Aorta (tissue), 5 donors: Measurements from ENCODE around the gene DIPK1A. TPM values are rescaled to one million over a fixed set of nuclear protein-coding genes. Genes with fewer than 3 reads are reported as not detected.

Experiments used
- ATAC-seq: fragments of 200-7000 bp; cut with Tn5 transposase; one replicate; pipeline ENCODE4 v1.9.1; 2022; ENCODE audit warnings: moderate library complexity; ENCODE audit not compliant: low FRiP score
- DNase-seq, 2 donors: peaks; one replicate each; pipeline ENCODE4 v3.0.0-alpha.2; 2020
- H3K27ac ChIP-seq, 2 donors: one replicate each; pipeline ENCODE4 v1.5.1; 2013; ENCODE audit warnings: low read length in 2 of 2, mild to moderate bottlenecking in 2 of 2, moderate library complexity in 2 of 2, control low read depth in 1 of 2, inconsistent platforms in 1 of 2, low read depth in 1 of 2
- H3K27me3 ChIP-seq, 2 donors: one replicate each; pipeline ENCODE4 v1.6.1; 2013; ENCODE audit warnings: control low read depth in 1 of 2, low read length in 1 of 2, mild to moderate bottlenecking in 1 of 2, moderate library complexity in 1 of 2; ENCODE audit not compliant: insufficient read depth in 2 of 2, control insufficient read depth in 1 of 2
- H3K36me3 ChIP-seq, 2 donors: one replicate each; pipeline ENCODE4 v1.6.1; 2013; ENCODE audit warnings: control low read depth in 1 of 2, low read length in 1 of 2, mild to moderate bottlenecking in 1 of 2; ENCODE audit not compliant: insufficient read depth in 2 of 2, control insufficient read depth in 1 of 2
- H3K4me1 ChIP-seq, 2 donors: one replicate each; pipeline ENCODE4 v1.6.1; 2013; ENCODE audit warnings: low read length in 2 of 2, control low read depth in 1 of 2, mild to moderate bottlenecking in 1 of 2, moderate library complexity in 1 of 2; ENCODE audit not compliant: insufficient read depth in 2 of 2, control insufficient read depth in 1 of 2
- H3K4me3 ChIP-seq, 2 donors: one replicate each; pipeline ENCODE4 v1.5.1; 2013; ENCODE audit warnings: low read length in 2 of 2, control low read depth in 1 of 2, mild to moderate bottlenecking in 1 of 2
- H3K9me3 ChIP-seq: one replicate; pipeline ENCODE4 v1.6.1; 2013; ENCODE audit warnings: mild to moderate bottlenecking, low read length; ENCODE audit not compliant: control insufficient read depth
- WGBS, 2 donors: extraction: QIAGEN DNeasy Blood & Tissue Kit; methylation state at CpG; one replicate each; pipeline ENCODE4 v1.1.7; 2013; 5-methylcytosine and 5-hydroxymethylcytosine counted together
- intact Hi-C, 2 donors: fragments of 100-400 bp; cut with DNase I; formaldehyde crosslinking; loops; one replicate each; pipeline versions ENCODE4 v1.14.2 to v1.15.0; 2022
- polyA plus RNA-seq, 2 donors: library from polyadenylated mRNA; stranded (reverse); fragments of 200-250 nt; gene quantifications; one replicate each; pipeline ENCODE4 v1.2.3, GENCODE V29; 2013
- total RNA-seq, 2 donors: library from RNA; stranded (reverse); fragmentation: NEBNext Ultra II Directional; extraction: Animal tissue kit (Norgen Biotek cat#: 25700); gene quantifications; one replicate each; pipeline ENCODE4 v1.2.1, GENCODE V29; 2021
- donor health status: healthy with polysubstance abuse.
- donor health status: Bipolar disorder and iron deficiency.
- donor health status: DM: no; HTN: no; CAD: no.
- donor health status: DM: no; HTN: no; CAD: no.
- donor health status: DM: yes; HTN: yes; CAD: no.

The DIPK1A gene
- total and polyA plus RNA-seq, 4 donors, result 4.9 to 15.9 (median 10.8) TPM

GRCh38 chr1:93000291-93000690, 39.0 kb upstream of the DIPK1A start:
- DNase-seq (no peak), ATAC-seq (no peak)
- intact Hi-C loops, result no loop called here
- H3K27me3 ChIP-seq, result no peaks in the 10 kb centered on the region
- H3K36me3 ChIP-seq, result no peaks in the 10 kb centered on the region
- H3K4me3 ChIP-seq, result no peak overlapping the region
- peaks cover 0 to 4% of the 10 kb centered on the region in 2 donors for H3K4me1 ChIP-seq
- no peak overlapping the region for H3K27ac ChIP-seq
- no peaks in the 10 kb centered on the region for H3K9me3 ChIP-seq
- 35 to 45% methylated on average over 2 of the region's 2 CpGs for WGBS, 2 donors

GRCh38 chr1:92998821-92999220, 37.6 kb upstream of the DIPK1A start:
- WGBS, 2 donors, result 95 to 96% methylated on average over 5 of the region's 5 CpGs

GRCh38 chr1:92995441-92996430, 34.5 kb upstream of the DIPK1A start:
- H3K4me3 ChIP-seq, result no peak overlapping the region
- no peaks in the 10 kb centered on the region for H3K9me3 ChIP-seq
- H3K4me1 ChIP-seq, result peaks cover 0 to 2% of the 10 kb centered on the region in 2 donors
- DNase-seq, result no peak
- H3K36me3 ChIP-seq, result no peaks in the 10 kb centered on the region
- H3K27me3 ChIP-seq, result no peaks in the 10 kb centered on the region
- intact Hi-C loops, result loop anchor here in 1 of 2 donors (2.0 kb wide), 1 partner anchor 33 kb away; no protein-coding TSS in a partner anchor
- no peak for ATAC-seq
- H3K27ac ChIP-seq, result no peak overlapping the region
- WGBS, 2 donors, result 81 to 83% methylated on average over 8 of the region's 8 CpGs

More at GRCh38 chr1:92998821-92999220, 37.6 kb upstream of the DIPK1A start:
- no peaks in the 10 kb centered on the region for H3K9me3 ChIP-seq
- no peak overlapping the region for H3K4me3 ChIP-seq
- no peak overlapping the region for H3K27ac ChIP-seq
- DNase-seq (no peak), ATAC-seq (no peak)
- H3K36me3 ChIP-seq, result no peaks in the 10 kb centered on the region
- H3K4me1 ChIP-seq, result peaks cover 0 to 4% of the 10 kb centered on the region in 2 donors
- H3K27me3 ChIP-seq, result no peaks in the 10 kb centered on the region
- intact Hi-C loops, result no loop called here

DNA sequence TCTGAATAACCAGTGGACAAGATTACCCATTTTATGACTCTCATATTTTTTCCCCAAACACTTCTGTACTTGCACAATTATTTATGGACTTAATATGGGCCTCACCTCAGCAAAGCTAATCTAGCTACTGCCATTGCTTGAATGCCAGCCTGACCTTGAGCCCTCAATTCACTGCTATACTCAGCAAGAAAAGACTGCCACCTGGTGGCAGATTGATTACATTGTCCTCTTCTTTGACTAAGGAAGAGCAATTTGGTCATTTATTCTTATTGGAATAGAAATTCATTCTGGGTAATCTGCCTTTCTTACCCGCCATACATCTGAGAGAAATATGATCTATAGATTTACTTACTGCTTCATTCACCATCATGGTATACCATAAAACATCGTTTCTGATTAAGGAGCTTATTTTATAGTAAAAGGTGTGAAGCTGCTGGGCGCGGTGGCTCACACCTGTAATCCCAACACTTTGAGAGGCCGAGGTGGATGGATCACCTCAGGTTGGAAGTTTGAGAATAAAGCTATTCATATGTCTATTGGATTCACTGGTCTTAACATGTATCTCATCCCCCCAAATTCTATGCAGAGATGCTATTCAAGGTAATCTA, 32.9 kb upstream of the DIPK1A start:
- Histone ChIP-seq H3K36me3 (no peaks in the 10 kb centered on the region), H3K9me3 (no peaks in the 10 kb centered on the region), H3K4me3 (no peak overlapping the region), H3K27ac (no peak overlapping the region), H3K27me3 (no peaks in the 10 kb centered on the region), H3K4me1 (no peaks in the 10 kb centered on the region)
- DNase-seq (peak in 1 of 2 donors; percentile 55), ATAC-seq (peak; percentile 89)
- 57 to 58% methylated on average over 5 of the region's 5 CpGs for WGBS, 2 donors
- intact Hi-C loops, result loop anchor here (1.0 to 5.0 kb wide), 3 partner anchors 31 to 135 kb away; no protein-coding TSS in a partner anchor

- Histone ChIP-seq H3K4me1 (no peaks in the 10 kb centered on the region), H3K36me3 (no peaks in the 10 kb centered on the region), H3K27ac (no peak overlapping the region), H3K4me3 (no peak overlapping the region), H3K9me3 (no peaks in the 10 kb centered on the region), H3K27me3 (no peaks in the 10 kb centered on the region)
- no peak for DNase-seq
- intact Hi-C loops, result loop anchor here (1.0 to 5.0 kb wide), 2 partner anchors 36 to 134 kb away; no protein-coding TSS in a partner anchor
- ATAC-seq, result no peak
- 81 to 91% methylated on average over 1 of the region's 1 CpG for WGBS, 2 donors
These were observed 32.3 kb upstream of the DIPK1A start for GRCh38 chr1:92993581-92993980.

GRCh38 chr1:92992877-92993276, 31.6 kb upstream of the DIPK1A start:
- H3K27ac ChIP-seq, result no peak overlapping the region
- no peaks in the 10 kb centered on the region for H3K36me3 ChIP-seq
- no peaks in the 10 kb centered on the region for H3K4me1 ChIP-seq
- DNase-seq (no peak), ATAC-seq (no peak)
- intact Hi-C loops, result loop anchor here (1.0 to 5.0 kb wide), 2 partner anchors 36 to 134 kb away; no protein-coding TSS in a partner anchor
- WGBS, 2 donors, result 81 to 93% methylated on average over 1 of the region's 1 CpG
- H3K27me3 ChIP-seq, result no peaks in the 10 kb centered on the region
- H3K9me3 ChIP-seq, result no peaks in the 10 kb centered on the region
- H3K4me3 ChIP-seq, result no peak overlapping the region

DNA sequence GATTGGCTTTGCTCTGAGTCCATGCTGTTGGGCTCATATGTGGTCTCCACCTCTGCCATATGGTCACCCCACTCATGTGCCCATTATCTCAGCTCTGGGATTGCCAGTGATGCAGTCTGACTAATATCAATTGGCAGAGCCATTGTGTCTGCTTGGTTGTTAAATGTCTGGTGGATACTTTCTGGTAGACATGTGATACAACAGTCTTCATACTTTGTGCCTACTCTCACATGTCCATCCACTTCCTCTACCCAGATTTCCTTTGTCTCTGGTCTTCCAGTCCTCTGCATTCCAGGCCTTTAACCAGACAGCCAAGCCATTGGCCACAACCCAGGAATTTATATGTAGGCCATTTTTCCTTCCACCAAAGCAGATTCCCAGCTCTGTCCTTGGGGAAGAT, 30.8 kb upstream of the DIPK1A start:
- ATAC-seq, result no peak
- Histone ChIP-seq H3K9me3 (no peaks in the 10 kb centered on the region), H3K36me3 (no peaks in the 10 kb centered on the region), H3K27ac (no peak overlapping the region), H3K4me3 (no peak overlapping the region), H3K4me1 (no peaks in the 10 kb centered on the region), H3K27me3 (no peaks in the 10 kb centered on the region)
- DNase-seq, result no peak
- intact Hi-C loops, result loop anchor here in 1 of 2 donors (5.0 kb wide), 1 partner anchor 35 kb away; no protein-coding TSS in a partner anchor

- Histone ChIP-seq H3K4me3 (no peak overlapping the region), H3K36me3 (no peaks in the 10 kb centered on the region), H3K27ac (no peak overlapping the region), H3K9me3 (no peaks in the 10 kb centered on the region), H3K4me1 (no peaks in the 10 kb centered on the region), H3K27me3 (no peaks in the 10 kb centered on the region)
- 75 to 85% methylated on average over 1 of the region's 1 CpG for WGBS, 2 donors
- intact Hi-C loops, result loop anchor here in 1 of 2 donors (5.0 kb wide), 1 partner anchor 34 kb away; no protein-coding TSS in a partner anchor
- DNase-seq (no peak), ATAC-seq (no peak)
These were observed 29.6 kb upstream of the DIPK1A start for GRCh38 chr1:92990828-92991227.
